Spleen (tissue), 7 donors: ENCODE measurements around the gene PRKCE.

Experiments used
- CTCF ChIP-seq, 11 experiments: fragments of 200-600 bp in 7 of 11; fragments of 450-650 bp in 4 of 11; sonication (generic) in 4 of 11; IDR thresholded peaks in 8 of 11; conservative IDR thresholded peaks in 3 of 11; 1 replicate in 7 of 11; 2 replicates in 4 of 11; pipeline versions ENCODE4 v1.4.0 to v1.8.0; 2016 to 2021; ENCODE audit warnings: antibody characterized with exemption in 11 of 11, inconsistent platforms in 4 of 11, mild to moderate bottlenecking in 1 of 11
- POLR2A ChIP-seq, 3 donors: fragments of 450-650 bp; IDR thresholded peaks; one replicate each; pipeline ENCODE4 v1.5.1; 2017; ENCODE audit warnings: antibody characterized with exemption in 3 of 3, mild to moderate bottlenecking in 1 of 3
- POLR2AphosphoS5 ChIP-seq, 3 donors: sonication (generic); formaldehyde crosslinking; IDR thresholded peaks; one replicate each; pipeline ENCODE4 v1.5.1; 2017; ENCODE audit warnings: antibody characterized with exemption in 3 of 3
- donor health status: DM: no; HTN: no; CAD: no; lungs with moderate emphysema.
- donor health status: DM: no; HTN: no; CAD: no.
- donor health status: DM: no; HTN: no; CAD: no.

- no peak for TF ChIP-seq CTCF (IDR thresholded peaks at IDR 0.05 in 8 of 11, conservative IDR thresholded peaks at IDR 0.05 in 3 of 11)
- no peak for TF ChIP-seq POLR2AphosphoS5 (IDR thresholded peaks at IDR 0.05)
- no peak for TF ChIP-seq POLR2A (IDR thresholded peaks at IDR 0.05)
Observed at GRCh38 chr2:45904946-45905631, 253.6 kb downstream of the PRKCE start.
